HepG2 (cell line): Measurements from ENCODE around the gene MYO9A. TPM values are rescaled to one million over a fixed set of nuclear protein-coding genes. Genes with fewer than 3 reads are reported as not detected.
A peak's percentile ranks its signal among the peaks of the same experiment; 100 is the strongest.

ENCODE experiments used
- ATAC-seq: fragments of 200-7000 bp; cut with Tn5 transposase; 3 replicates; pipeline ENCODE4 v1.9.1; 2020; ENCODE audit warnings: mild to moderate bottlenecking, moderate library complexity
- BruUV-seq: library from RNA; stranded (reverse); fragments of 400-500 nt; replicated peaks from 2 replicates; lab custom pipeline; 2021; lab: Mats Ljungman, UMichigan
- CTCF ChIA-PET: fragments of 300-600 bp; formaldehyde crosslinking; extraction: SDS; loops from one replicate; lab custom pipeline; 2021; ENCODE audit warnings: low total read pairs, inconsistent platforms, low intra/inter-chr PET ratio; lab: Yijun Ruan, JAX
- POLR2A ChIA-PET: fragments of 350-600 bp; sonication (Branson Sonifier 250); formaldehyde crosslinking; loops from one replicate; lab custom pipeline; 2020; ENCODE audit warnings: antibody characterized with exemption, inconsistent platforms; lab: Yijun Ruan, JAX
- DNase-seq: peaks from one replicate; pipeline ENCODE4 v3.0.0-alpha.2; 2015; ENCODE audit warnings: low spot score
- FAIRE-seq: peaks from 3 replicates; lab custom pipeline; 2011; peaks lifted over from hg19 to GRCh38; lab: Jason Lieb, UNC
- H2AFZ ChIP-seq: one replicate; pipeline ENCODE4 v1.6.1; 2011; ENCODE audit warnings: low read length, inconsistent platforms
- H3K27ac ChIP-seq: fragments of 300-600 bp; 3 replicates; pipeline ENCODE4 v1.8.0; 2011; ENCODE audit warnings: mixed run types, mild to moderate bottlenecking, mixed read lengths, low read length, inconsistent platforms; ENCODE audit not compliant: insufficient read depth; ENCODE audit errors: extremely low read length
- H3K27me3 ChIP-seq, 2 experiments: fragments of 200-600 bp in 1 of 2; 2 replicates in 1 of 2; 3 replicates in 1 of 2; pipeline versions ENCODE4 v1.6.0 to v1.8.0; 2011; ENCODE audit warnings: low read length in 2 of 2, mild to moderate bottlenecking in 2 of 2, moderate library complexity in 2 of 2, inconsistent platforms in 1 of 2; ENCODE audit not compliant: insufficient read depth in 2 of 2, control insufficient read depth in 1 of 2
- H3K36me3 ChIP-seq, 2 experiments: fragments of 200-600 bp in 1 of 2; replicated peaks in 1 of 2; 2 replicates in 1 of 2; 3 replicates in 1 of 2; pipeline versions ENCODE4 v1.5.1 to v1.8.0; 2011; ENCODE audit warnings: low read length in 2 of 2, inconsistent platforms in 1 of 2; ENCODE audit not compliant: insufficient read depth in 2 of 2, control insufficient read depth in 1 of 2
- H3K4me1 ChIP-seq: 2 replicates; pipeline ENCODE4 v1.5.1; 2012; ENCODE audit warnings: low read length, inconsistent platforms; ENCODE audit not compliant: insufficient read depth
- H3K4me2 ChIP-seq: 2 replicates; pipeline ENCODE4 v1.6.0; 2011; ENCODE audit warnings: low read depth, low read length, inconsistent platforms
- H3K4me3 ChIP-seq, 3 experiments: fragments of 200-600 bp in 1 of 3; sonication (generic), shearing (Covaris generic) in 1 of 3; replicated peaks in 1 of 3; 2 replicates each; pipeline ENCODE4 v1.5.1; 2011 to 2016; ENCODE audit warnings: low read length in 3 of 3, inconsistent platforms in 2 of 3, low read depth in 2 of 3, mild to moderate bottlenecking in 2 of 3, control low read depth in 1 of 3, mixed read lengths in 1 of 3; ENCODE audit not compliant: insufficient read depth in 1 of 3
- H3K79me2 ChIP-seq: one replicate; pipeline ENCODE4 v1.6.1; 2011; ENCODE audit warnings: low read length, inconsistent platforms; ENCODE audit not compliant: insufficient read depth
- H3K9ac ChIP-seq: 2 replicates; pipeline ENCODE4 v1.6.0; 2011; ENCODE audit warnings: mild to moderate bottlenecking, low read depth, low read length, inconsistent platforms; ENCODE audit not compliant: insufficient read depth
- H3K9me3 ChIP-seq: 2 replicates; pipeline ENCODE4 v1.5.1; 2012; ENCODE audit warnings: mild to moderate bottlenecking, low read length
- H4K20me1 ChIP-seq: 2 replicates; pipeline ENCODE4 v1.6.0; 2011; ENCODE audit warnings: inconsistent platforms, mild to moderate bottlenecking, low read length, moderate library complexity; ENCODE audit not compliant: insufficient read depth
- DNMT3B ChIP-seq: conservative IDR thresholded peaks from 2 replicates; pipeline ENCODE4 v1.6.1; 2016; ENCODE audit warnings: missing biosample characterization, control low read depth
- NFYB ChIP-seq: sonication (generic); formaldehyde crosslinking; IDR thresholded peaks from 2 replicates; pipeline ENCODE4 v1.4.0; 2020; ENCODE audit warnings: missing genetic modification reagents
- POGZ ChIP-seq: sonication (generic); formaldehyde crosslinking; IDR thresholded peaks from 2 replicates; pipeline ENCODE4 v1.4.0; 2020; ENCODE audit warnings: mild to moderate bottlenecking, missing genetic modification reagents
- RAD21 ChIP-seq: fragments of 450-650 bp; formaldehyde crosslinking; IDR thresholded peaks from 2 replicates; pipeline ENCODE4 v1.5.0; 2020; ENCODE audit warnings: mild to moderate bottlenecking
- RXRA ChIP-seq: sonication (generic); formaldehyde crosslinking; IDR thresholded peaks from 2 replicates; pipeline ENCODE4 v1.5.1; 2020; ENCODE audit warnings: missing genetic modification reagents
- SMC3 ChIP-seq: IDR thresholded peaks from 2 replicates; pipeline ENCODE4 v1.6.1; 2011; ENCODE audit warnings: low read length, improper control_type of control experiment
- SNRNP70 ChIP-seq: fragments of 200-400 bp; formaldehyde crosslinking; IDR thresholded peaks from 2 replicates; pipeline ENCODE4 v1.6.1; 2017; ENCODE audit warnings: mild to moderate bottlenecking, low read depth, low read length, moderate library complexity
- SP4 ChIP-seq: sonication (generic); formaldehyde crosslinking; IDR thresholded peaks from 2 replicates; pipeline ENCODE4 v1.8.1; 2023; ENCODE audit warnings: mild to moderate bottlenecking, missing genetic modification reagents
- TCF7 ChIP-seq: sonication (generic); IDR thresholded peaks from 2 replicates; pipeline ENCODE4 v1.6.1; 2016; ENCODE audit warnings: antibody characterized with exemption, low read depth
- TFDP1 ChIP-seq: IDR thresholded peaks from 2 replicates; pipeline ENCODE4 v1.6.1; 2016; ENCODE audit warnings: missing compliant biosample characterization, missing genetic modification reagents, borderline replicate concordance
- ZNF160 ChIP-seq: sonication (generic); formaldehyde crosslinking; IDR thresholded peaks from 2 replicates; pipeline ENCODE4 v1.8.0; 2022; ENCODE audit warnings: mild to moderate bottlenecking, inconsistent platforms, missing genetic modification reagents
- ZNF234 ChIP-seq: sonication (generic); formaldehyde crosslinking; conservative IDR thresholded peaks from 2 replicates; pipeline ENCODE4 v1.5.1; 2020; ENCODE audit warnings: mild to moderate bottlenecking, missing genetic modification reagents
- ZNF550 ChIP-seq: sonication (generic); formaldehyde crosslinking; IDR thresholded peaks from 2 replicates; pipeline ENCODE4 v1.4.0; 2020; ENCODE audit warnings: mild to moderate bottlenecking, missing genetic modification reagents, borderline replicate concordance
- WGBS: methylation state at CpG from one replicate; pipeline ENCODE4 v1.1.6; 2017; ENCODE audit warnings: low lambda C conversion rate; 5-methylcytosine and 5-hydroxymethylcytosine counted together
- in situ Hi-C: cut with HindIII; loops from 2 replicates; pipeline ENCODE4 v1.10.0; 2017; ENCODE audit warnings: low pct_unique_long_range_greater_than_20kb; ENCODE audit not compliant: extremely low pct_ligation_motif_present
- intact Hi-C: fragments of 100-400 bp; cut with micrococcal nuclease; formaldehyde crosslinking; loops from one replicate; pipeline ENCODE4 v1.10.0; 2022; ENCODE audit not compliant: unreplicated experiment
- polyA plus RNA-seq, 8 experiments: library from polyadenylated mRNA; depleted of rRNA in 3 of 8; stranded (reverse) in 7 of 8; unstranded in 1 of 8; fragments of >200 nt; fragmentation: Illumina TruSeq in 4 of 8; extraction: Trizol in 4 of 8; gene quantifications; 2 replicates each; pipeline versions ENCODE4 v1.2.1 to v1.2.3, GENCODE V29; 2011 to 2016; ENCODE audit warnings: low read depth in 4 of 8, missing spikeins in 1 of 8, mixed read lengths in 1 of 8; ENCODE audit not compliant: insufficient read depth in 1 of 8
- total RNA-seq, 5 experiments: library from RNA; depleted of rRNA; stranded (reverse); fragments of >200 nt; fragmentation: Illumina TruSeq; extraction: Trizol; gene quantifications; 2 replicates each; pipeline ENCODE4 v1.2.3, GENCODE V29; 2016; ENCODE audit warnings: low read depth in 1 of 5
- TF ChIP-seq, protein P1 (sequence below): IDR thresholded peaks from 2 replicates; pipeline ENCODE4 v1.6.1; 2018; ENCODE audit warnings: missing genetic modification reagents

MYO9A gene
- total and polyA plus RNA-seq, 2 of the 13 experiments (the other 11 are each of a cell fraction or from before 2014, with no cell fraction given): 4.8 to 15.3 TPM

DNA sequence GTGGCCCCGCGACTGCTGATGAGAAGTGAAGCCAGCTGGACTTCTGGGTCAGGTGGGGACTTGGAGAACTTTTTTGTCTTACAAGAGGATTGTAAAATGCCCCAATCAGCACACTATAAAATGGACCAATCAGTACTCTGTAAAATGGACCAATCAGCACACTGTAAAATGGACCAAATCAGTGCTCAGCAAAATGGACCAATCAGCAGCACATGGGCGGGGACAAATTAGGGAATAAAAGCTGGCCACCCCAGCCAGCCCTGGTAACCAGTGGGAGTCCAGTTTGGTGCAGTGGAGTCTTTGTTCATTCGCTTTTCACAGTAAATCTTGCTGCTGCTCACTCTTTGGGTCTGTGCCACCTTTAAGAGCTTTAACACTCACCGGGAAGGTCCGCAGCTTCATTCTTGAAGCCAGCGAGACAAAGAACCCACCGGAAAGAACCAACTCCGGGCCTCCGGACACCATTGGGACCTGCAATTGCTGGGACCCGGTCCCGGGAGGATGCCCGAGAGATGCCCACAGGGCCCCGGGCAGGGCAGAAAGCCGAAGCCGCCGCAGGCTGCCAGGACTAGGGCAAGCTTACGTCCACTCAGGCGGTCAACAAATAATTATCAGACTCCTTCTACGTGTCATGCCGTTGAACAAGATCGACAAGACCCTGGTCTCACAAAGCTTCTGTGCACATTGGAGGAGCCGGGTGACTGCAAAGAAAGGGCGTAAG is 315.9 kb downstream of the MYO9A start:
- no peak overlapping the region for H3K4me2 ChIP-seq
- CTCF ChIA-PET: interaction anchor here (1.1 to 2.4 kb wide), 7 partner anchors 49 to 687 kb away, joined by 3 to 26 read pairs (median 6); partner anchors contain the start of gene THSD4
- H4K20me1 ChIP-seq: no peaks in the 10 kb centered on the region
- no peak for DNase-seq
- H2AFZ ChIP-seq: no peak overlapping the region
- no peaks in the 10 kb centered on the region for H3K36me3 ChIP-seq
- no peaks in the 10 kb centered on the region for H3K79me2 ChIP-seq
- 81% methylated on average over 24 of the region's 24 CpGs for WGBS
- peaks cover 0 to 8% of the 10 kb centered on the region in 2 experiments; a peak in 2 of 5 replicates for H3K27me3 ChIP-seq
- TF ChIP-seq ZNF550 (CRISPR knock-in tag) (no peak), NFYB (CRISPR knock-in tag) (0 out of 2 replicates have a peak, but pooled peaks have one; percentile 25), ZNF234 (CRISPR knock-in tag) (no peak)
- TF ChIP-seq, all 625 proteins: peak for 1
- ATAC-seq (no peak; the same call in 2 of the 3 replicates), FAIRE-seq (no peak)
- in situ Hi-C loops: loop anchor here (5.0 to 10.0 kb wide), 4 partner anchors 55 to 687 kb away; partner anchors contain the start of gene THSD4
- POLR2A ChIA-PET: no interaction called here
- no TSS peak for BruUV-seq
- Histone ChIP-seq H3K4me3 (no peak overlapping the region), H3K9ac (no peak overlapping the region), H3K27ac (no peak overlapping the region), H3K9me3 (no peaks in the 10 kb centered on the region), H3K4me1 (no peaks in the 10 kb centered on the region)
- intact Hi-C loops: loop anchor here (1.0 to 5.0 kb wide), 5 partner anchors 49 to 355 kb away; no protein-coding TSS in a partner anchor

DNA sequence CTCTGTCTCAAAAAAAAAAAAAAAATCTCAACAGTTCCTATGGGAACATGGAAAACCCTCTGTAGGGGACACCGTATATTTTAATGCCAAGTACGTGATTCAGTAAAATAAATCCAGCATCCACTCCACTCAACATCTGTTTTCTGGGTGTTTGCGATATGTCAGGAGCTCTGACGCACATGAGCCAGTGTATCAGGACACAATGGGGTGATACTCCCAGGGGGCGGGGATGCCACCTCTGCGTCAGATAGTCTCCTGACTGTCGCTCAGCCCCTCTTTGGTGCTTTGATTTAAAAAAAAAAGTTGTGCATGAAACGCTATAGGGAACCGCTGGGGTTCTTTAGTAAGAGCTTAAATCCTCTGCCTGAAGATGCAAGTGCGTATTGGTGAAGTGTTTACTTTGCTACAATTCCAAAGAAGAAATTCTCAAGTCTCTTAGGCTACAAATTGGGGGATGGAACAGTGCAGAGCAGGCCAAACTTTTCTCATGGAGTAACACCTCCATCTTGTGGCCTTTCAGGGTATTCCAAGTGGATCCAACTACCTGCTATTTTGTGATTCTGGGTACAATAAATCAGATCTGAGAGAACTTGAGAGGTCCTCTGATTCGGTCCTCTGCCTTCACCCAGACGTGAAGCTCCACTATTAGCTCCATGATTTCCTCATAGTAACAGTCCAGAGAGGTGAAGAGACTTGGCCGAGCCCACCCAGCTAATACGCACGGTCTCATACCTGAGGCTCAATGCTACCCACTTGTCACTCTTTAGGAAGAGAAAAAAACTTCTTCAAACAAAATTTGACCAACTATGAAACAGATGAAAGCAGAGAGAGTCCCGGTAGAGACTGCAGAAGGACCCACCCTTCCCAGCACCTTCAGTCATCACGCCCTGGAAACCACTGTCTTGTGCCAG is 316.9 kb downstream of the MYO9A start:
- H3K27ac ChIP-seq: no peak overlapping the region
- peak; percentile 84 for FAIRE-seq
- no peaks in the 10 kb centered on the region for H3K4me1 ChIP-seq
- H2AFZ ChIP-seq: no peak overlapping the region
- no peaks in the 10 kb centered on the region for H3K36me3 ChIP-seq
- ChIA-PET POLR2A (no interaction called here), CTCF (interaction anchor here (0.6 to 2.4 kb wide), 8 partner anchors 48 to 789 kb away, joined by 3 to 26 read pairs (median 4); partner anchors contain the start of gene THSD4)
- intact Hi-C loops: loop anchor here (1.0 to 5.0 kb wide), 5 partner anchors 48 to 355 kb away; no protein-coding TSS in a partner anchor
- no peak overlapping the region for H3K9ac ChIP-seq
- DNase-seq: peak; percentile 47
- BruUV-seq: no TSS peak
- H3K9me3 ChIP-seq: no peaks in the 10 kb centered on the region
- peaks cover 0 to 5% of the 10 kb centered on the region in 2 experiments; a peak in 2 of 5 replicates for H3K27me3 ChIP-seq
- no peaks in the 10 kb centered on the region for H4K20me1 ChIP-seq
- ATAC-seq: peak; percentile 73
- no peak overlapping the region for H3K4me2 ChIP-seq
- no peak overlapping the region for H3K4me3 ChIP-seq
- 53% methylated on average over 15 of the region's 17 CpGs for WGBS
- H3K79me2 ChIP-seq: no peaks in the 10 kb centered on the region
- in situ Hi-C loops: loop anchor here (5.0 to 10.0 kb wide), 4 partner anchors 54 to 686 kb away; partner anchors contain the start of gene THSD4
- TF ChIP-seq, protein P1, sequence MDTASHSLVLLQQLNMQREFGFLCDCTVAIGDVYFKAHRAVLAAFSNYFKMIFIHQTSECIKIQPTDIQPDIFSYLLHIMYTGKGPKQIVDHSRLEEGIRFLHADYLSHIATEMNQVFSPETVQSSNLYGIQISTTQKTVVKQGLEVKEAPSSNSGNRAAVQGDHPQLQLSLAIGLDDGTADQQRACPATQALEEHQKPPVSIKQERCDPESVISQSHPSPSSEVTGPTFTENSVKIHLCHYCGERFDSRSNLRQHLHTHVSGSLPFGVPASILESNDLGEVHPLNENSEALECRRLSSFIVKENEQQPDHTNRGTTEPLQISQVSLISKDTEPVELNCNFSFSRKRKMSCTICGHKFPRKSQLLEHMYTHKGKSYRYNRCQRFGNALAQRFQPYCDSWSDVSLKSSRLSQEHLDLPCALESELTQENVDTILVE: no peak
- TF ChIP-seq TFDP1 (CRISPR knock-in tag): no peak
- no peak for TF ChIP-seq ZNF160 (CRISPR knock-in tag)
- no peak for TF ChIP-seq TCF7
- peak; percentile 95 for TF ChIP-seq SMC3
- no peak for TF ChIP-seq RXRA (CRISPR knock-in tag)
- no peak for TF ChIP-seq SNRNP70
- TF ChIP-seq RAD21 (CRISPR knock-in tag): peak; percentile 73
- TF ChIP-seq SP4: no peak
- no peak for TF ChIP-seq POGZ
- TF ChIP-seq DNMT3B: peak; percentile 39; the same call in 1 of the 2 replicates
